Measurements from ENCODE around the gene KDM1A.

Gene KDM1A

GRCh38 chr1:23129846-23130245, 110.6 kb downstream of the KDM1A start:
- DNase-seq (ENCODE audit: low read depth) = no peak
- no peak for TF ChIP-seq CTCF (IDR thresholded peaks at IDR 0.05; ENCODE audit: control insufficient read depth, insufficient read depth, low read depth, low read length, missing control alignments)
- H3K4me3 ChIP-seq (ENCODE audit: control insufficient read depth, low read depth, low read length) = no peak overlapping the region

GRCh38 chr1:23132033-23132432, 112.8 kb downstream of the KDM1A start:
- TF ChIP-seq CTCF (IDR thresholded peaks at IDR 0.05; ENCODE audit: control insufficient read depth, insufficient read depth, low read depth, low read length, missing control alignments) = no peak
- H3K4me3 ChIP-seq (ENCODE audit: control insufficient read depth, low read depth, low read length) = no peak overlapping the region
- DNase-seq (ENCODE audit: low read depth) = no peak

Data from AG09309 (cell line).